Neural cell (in vitro differentiated cells): ENCODE data around the gene HOXD8.

Source experiments
- CTCF ChIP-seq: fragments of 450-650 bp; IDR thresholded peaks from 2 replicates; pipeline ENCODE4 v1.5.1; 2014; ENCODE audit warnings: antibody characterized with exemption, mild to moderate bottlenecking, moderate library complexity; ENCODE audit not compliant: poor library complexity, severe bottlenecking
- EZH2 ChIP-seq: fragments of 200-600, 300-800 bp; shearing (Covaris generic), sonication (generic); IDR thresholded peaks from 2 replicates; pipeline ENCODE4 v1.6.1; 2014; ENCODE audit warnings: antibody characterized with exemption, low read length, borderline replicate concordance, mild to moderate bottlenecking; ENCODE audit not compliant: insufficient read depth, poor library complexity, severe bottlenecking
- MXI1 ChIP-seq: fragments of 450-650 bp; conservative IDR thresholded peaks from 2 replicates; pipeline ENCODE4 v1.6.1; 2014; ENCODE audit warnings: antibody characterized with exemption, mild to moderate bottlenecking; ENCODE audit not compliant: poor library complexity, severe bottlenecking
- POLR2AphosphoS5 ChIP-seq: IDR thresholded peaks from 2 replicates; pipeline ENCODE4 v1.6.1; 2012
- RAD21 ChIP-seq: fragments of 450-650 bp; conservative IDR thresholded peaks from 2 replicates; pipeline ENCODE4 v1.6.1; 2014; ENCODE audit warnings: antibody characterized with exemption, mild to moderate bottlenecking, moderate library complexity
- REST ChIP-seq: IDR thresholded peaks from 2 replicates; pipeline ENCODE4 v1.6.1; 2012; ENCODE audit warnings: borderline replicate concordance
- SMC3 ChIP-seq: fragments of 450-650 bp; conservative IDR thresholded peaks from 2 replicates; pipeline ENCODE4 v1.6.1; 2014; ENCODE audit warnings: antibody characterized with exemption, mild to moderate bottlenecking, moderate library complexity; ENCODE audit not compliant: poor library complexity

GRCh38 chr2:176131848-176132158 is 2.3 kb downstream of the HOXD8 start:
- TF ChIP-seq RAD21: no peak
- no peak for TF ChIP-seq REST
- no peak for TF ChIP-seq MXI1
- TF ChIP-seq EZH2: no peak
- TF ChIP-seq CTCF: no peak
- no peak for TF ChIP-seq SMC3
- no peak for TF ChIP-seq POLR2AphosphoS5
